HCT116 (cell line): Measurements from ENCODE around the gene TOP3B. TPM values are rescaled to one million over a fixed set of nuclear protein-coding genes. Genes with fewer than 3 reads are reported as not detected.

Experiments used
- ATAC-seq: fragments of 200-7000 bp; cut with Tn5 transposase; 2 replicates; pipeline ENCODE4 v1.9.1; 2020; ENCODE audit warnings: mild to moderate bottlenecking, moderate library complexity
- BruUV-seq: library from RNA; stranded (reverse); fragments of 400-500 nt; replicated peaks from 2 replicates; lab custom pipeline; 2021; lab: Mats Ljungman, UMichigan
- CTCF ChIA-PET: fragments of 300-600 bp; sonication (Branson Sonifier 250); formaldehyde crosslinking; loops from one replicate; lab custom pipeline; 2021; ENCODE audit warnings: antibody characterized with exemption; lab: Charles Lee
- POLR2A ChIA-PET: fragments of 300-600, 350-600 bp; sonication (Branson Sonifier 250); formaldehyde crosslinking; loops from one replicate; lab custom pipeline; 2021; ENCODE audit warnings: antibody characterized with exemption; lab: Charles Lee
- RAD21 ChIA-PET, 2 experiments: fragments of 300-600 bp; sonication (Branson Sonifier 250); formaldehyde crosslinking; loops; one replicate each; lab custom pipeline; 2023; ENCODE audit warnings: low total read pairs in 2 of 2; ENCODE audit not compliant: uncharacterized antibody in 2 of 2, unreplicated experiment in 2 of 2, low non-redundant PET in 1 of 2; lab: Charles Lee
- DNase-seq: peaks from one replicate; pipeline ENCODE4 v3.0.0-alpha.2; 2010; ENCODE audit warnings: low read depth, low spot score
- H2AFZ ChIP-seq: fragments of 200-600 bp; shearing (Covaris generic), sonication (generic); 2 replicates; pipeline ENCODE4 v1.6.1; 2017; ENCODE audit warnings: low read depth, mixed run types, mixed read lengths, antibody characterized with exemption, low read length; ENCODE audit not compliant: poor library complexity, severe bottlenecking
- H3K27ac ChIP-seq: 2 replicates; pipeline ENCODE4 v1.5.1; 2012; ENCODE audit warnings: low read depth, low read length
- H3K27me3 ChIP-seq: fragments of 200-600 bp; sonication (generic); 2 replicates; pipeline ENCODE4 v1.6.1; 2016; ENCODE audit warnings: mixed run types, low read length, mixed read lengths; ENCODE audit not compliant: insufficient read depth
- H3K36me3 ChIP-seq, 2 experiments: fragments of 200-500 bp in 1 of 2; fragments of 200-600 bp in 1 of 2; sonication (Bioruptor generic) in 1 of 2; sonication (generic) in 1 of 2; 2 replicates each; pipeline versions ENCODE4 v1.5.1 to v1.6.1; 2014 to 2016; ENCODE audit warnings: low read length in 2 of 2, inconsistent platforms in 1 of 2, mixed read lengths in 1 of 2, mixed run types in 1 of 2; ENCODE audit not compliant: insufficient read depth in 2 of 2, control insufficient read depth in 1 of 2
- H3K4me1 ChIP-seq, 2 experiments: fragments of 200-600 bp in 1 of 2; sonication (generic) in 1 of 2; 2 replicates each; pipeline versions ENCODE4 v1.5.1 to v1.6.1; 2012 to 2017; ENCODE audit warnings: low read length in 2 of 2, inconsistent platforms in 1 of 2, mild to moderate bottlenecking in 1 of 2, mixed read lengths in 1 of 2, mixed run types in 1 of 2, moderate library complexity in 1 of 2; ENCODE audit not compliant: insufficient read depth in 2 of 2, control insufficient read depth in 1 of 2
- H3K4me2 ChIP-seq: fragments of 200-600 bp; sonication (generic); 2 replicates; pipeline ENCODE4 v1.6.1; 2017; ENCODE audit warnings: mixed run types, low read length, mixed read lengths
- H3K4me3 ChIP-seq, 2 experiments: fragments of 200-600 bp in 1 of 2; sonication (generic) in 1 of 2; replicated peaks in 1 of 2; 2 replicates each; pipeline ENCODE4 v1.5.1; 2011 to 2016; ENCODE audit warnings: low read length in 2 of 2, control low read depth in 1 of 2, low read depth in 1 of 2, mild to moderate bottlenecking in 1 of 2, mixed read lengths in 1 of 2, mixed run types in 1 of 2
- H3K79me2 ChIP-seq: fragments of 200-600 bp; sonication (generic); 2 replicates; pipeline ENCODE4 v1.6.1; 2017; ENCODE audit warnings: mild to moderate bottlenecking, mixed run types, low read length, moderate library complexity, mixed read lengths; ENCODE audit not compliant: insufficient read depth
- H3K9ac ChIP-seq: fragments of 200-600 bp; sonication (generic); 2 replicates; pipeline ENCODE4 v1.6.1; 2016; ENCODE audit warnings: low read length, mixed read lengths
- H3K9me2 ChIP-seq: fragments of 200-600 bp; sonication (generic), shearing (Covaris generic); 2 replicates; pipeline ENCODE4 v1.6.1; 2017; ENCODE audit warnings: mixed run types, mild to moderate bottlenecking, moderate library complexity; ENCODE audit not compliant: insufficient read depth
- H3K9me3 ChIP-seq, 2 experiments: fragments of 200-500 bp in 1 of 2; fragments of 200-600 bp in 1 of 2; sonication (Bioruptor generic) in 1 of 2; sonication (generic) in 1 of 2; 2 replicates each; pipeline ENCODE4 v1.6.1; 2014 to 2017; ENCODE audit warnings: low read length in 2 of 2, mixed read lengths in 2 of 2, inconsistent platforms in 1 of 2, low read depth in 1 of 2, mild to moderate bottlenecking in 1 of 2, mixed run types in 1 of 2, moderate library complexity in 1 of 2; ENCODE audit not compliant: control insufficient read depth in 1 of 2, insufficient read depth in 1 of 2
- H4K20me1 ChIP-seq: fragments of 200-600 bp; sonication (generic), shearing (Covaris generic); 2 replicates; pipeline ENCODE4 v1.6.1; 2017; ENCODE audit warnings: mixed run types, mild to moderate bottlenecking, moderate library complexity; ENCODE audit not compliant: insufficient read depth
- CBX3 ChIP-seq: IDR thresholded peaks from 2 replicates; pipeline ENCODE4 v1.6.1; 2012; ENCODE audit warnings: low read depth
- CTCF ChIP-seq, 3 experiments: fragments of 200-600 bp in 1 of 3; sonication (generic) in 1 of 3; IDR thresholded peaks in 2 of 3; conservative IDR thresholded peaks in 1 of 3; 2 replicates each; pipeline ENCODE4 v1.5.1; 2012 to 2017; ENCODE audit warnings: low read depth in 2 of 3, low read length in 2 of 3, antibody characterized with exemption in 1 of 3, borderline replicate concordance in 1 of 3, control low read depth in 1 of 3, mild to moderate bottlenecking in 1 of 3, mixed read lengths in 1 of 3, mixed run types in 1 of 3, moderate library complexity in 1 of 3; ENCODE audit not compliant: insufficient read depth in 1 of 3
- EGR1 ChIP-seq: IDR thresholded peaks from 2 replicates; pipeline ENCODE4 v1.6.1; 2012; ENCODE audit warnings: low read depth
- ELF1 ChIP-seq: IDR thresholded peaks from 2 replicates; pipeline ENCODE4 v1.6.1; 2012; ENCODE audit warnings: low read depth, borderline replicate concordance
- EZH2 ChIP-seq: fragments of 200-600 bp; sonication (generic); IDR thresholded peaks from 2 replicates; pipeline ENCODE4 v1.6.1; 2017; ENCODE audit warnings: antibody characterized with exemption, mixed run types
- FOSL1 ChIP-seq: IDR thresholded peaks from 2 replicates; pipeline ENCODE4 v1.6.1; 2012; ENCODE audit warnings: low read depth
- JUND ChIP-seq: IDR thresholded peaks from 2 replicates; pipeline ENCODE4 v1.6.1; 2012
- RAD21 ChIP-seq: IDR thresholded peaks from 2 replicates; pipeline ENCODE4 v1.6.1; 2012; ENCODE audit warnings: low read depth, mild to moderate bottlenecking
- REST ChIP-seq: IDR thresholded peaks from 2 replicates; pipeline ENCODE4 v1.6.1; 2012; ENCODE audit warnings: low read depth
- SRF ChIP-seq: IDR thresholded peaks from 2 replicates; pipeline ENCODE4 v1.6.1; 2012; ENCODE audit warnings: low read depth
- TCF7L2 ChIP-seq: IDR thresholded peaks from 2 replicates; pipeline ENCODE4 v1.7.0; 2011; ENCODE audit warnings: borderline replicate concordance, inconsistent platforms; ENCODE audit not compliant: insufficient read depth, insufficient read length; ENCODE audit errors: extremely low read depth
- intact Hi-C: fragments of 100-400 bp; cut with micrococcal nuclease; formaldehyde crosslinking; loops from 2 replicates; pipeline ENCODE4 v1.10.0; 2022
- total RNA-seq: library from RNA; stranded (reverse); gene quantifications from one replicate; pipeline ENCODE4 v1.2.1, GENCODE V29; 2021; ENCODE audit not compliant: unreplicated experiment

Gene TOP3B
- total RNA-seq, 1 experiment from 2014 or later = 50.1 TPM

GRCh38 chr22:21944871-21945270, 37.7 kb downstream of the TOP3B start:
- no peak for TF ChIP-seq ELF1
- no peak for TF ChIP-seq EZH2
- no peak for TF ChIP-seq JUND
- TF ChIP-seq TCF7L2 = no peak
- no peak for TF ChIP-seq CBX3
- TF ChIP-seq SRF = no peak
- no peak for TF ChIP-seq RAD21
- TF ChIP-seq EGR1 = no peak
- TF ChIP-seq REST = no peak
- TF ChIP-seq FOSL1 = no peak
- TF ChIP-seq CTCF (IDR thresholded peaks at IDR 0.05 in 2 of 3, conservative IDR thresholded peaks at IDR 0.05 in 1 of 3; ENCODE audit: borderline replicate concordance in 1 of 3, insufficient read depth in 1 of 3, low read depth in 2 of 3, low read length in 2 of 3) = no peak
- H3K4me3 ChIP-seq = no peak overlapping the region

More at GRCh38 chr22:21944871-21945270, 37.7 kb downstream of the TOP3B start:
- Histone ChIP-seq H3K27ac (no peak overlapping the region), H3K36me3 (peaks cover 6 to 18% of the 10 kb centered on the region in 2 experiments; a peak in 3 of 4 replicates), H3K79me2 (peaks cover 11% of the 10 kb centered on the region; the same call in 1 of the 2 replicates), H3K4me2 (no peak overlapping the region), H3K9me3 (no peaks in the 10 kb centered on the region), H4K20me1 (no peaks in the 10 kb centered on the region), H3K9me2 (no peaks in the 10 kb centered on the region), H2AFZ (no peak overlapping the region), H3K4me1 (peaks cover 16 to 37% of the 10 kb centered on the region in 2 experiments), H3K27me3 (no peaks in the 10 kb centered on the region), H3K9ac (no peak overlapping the region)
- CTCF ChIA-PET = no interaction called here
- BruUV-seq = TSS peak; percentile 15
- POLR2A ChIA-PET = no interaction called here
- ATAC-seq = no peak
- intact Hi-C loops = no loop called here
- RAD21 ChIA-PET = no interaction called here
- no peak for DNase-seq
